Placental pericyte (primary cell): ENCODE data around the gene LPCAT1. TPM values are rescaled to one million over a fixed set of nuclear protein-coding genes. Genes with fewer than 3 reads are reported as not detected.

ENCODE experiments used
- small RNA-seq: library from RNA; depleted of rRNA; stranded (forward); fragments of <200 nt; gene quantifications from one replicate; pipeline ENCODE3, GENCODE V24; 2012; ENCODE audit warnings: low replicate concordance
- total RNA-seq: library from RNA; depleted of rRNA; stranded (reverse); fragments of >200 nt; gene quantifications from 2 replicates; pipeline ENCODE4 v1.2.3, GENCODE V29; 2012

LPCAT1 gene
- 20.8 and 49.1 TPM in 2 replicates for total RNA-seq

GRCh38 chr5:1523793-1524480 lies at the start of gene LPCAT1:
Gene LPCAT1 (minus strand): TSS chr5:1523960. CDS start chr5:1523844, 116 bp downstream.

GRCh38 chr5:1445313-1445688 lies 78.5 kb downstream of the LPCAT1 start, which contains the start of gene SLC6A3:
Gene SLC6A3 (minus strand): TSS chr5:1445440. CDS start chr5:1443197, 2,243 bp downstream.

Small RNAs within 50 kb of the gene (small RNA-seq; reads per million reads assigned to genes)
- gene MIR6075 = not detected

Other genes with a start within 250 kb of the LPCAT1 start
- not detected in 2 replicates for gene TERT, start 228.9 kb downstream of the LPCAT1 start, total RNA-seq
- gene CLPTM1L, start 178.9 kb downstream of the LPCAT1 start, total RNA-seq = 193 and 301 TPM in 2 replicates
- gene SLC6A3, start 78.5 kb downstream of the LPCAT1 start, total RNA-seq = not detected in 2 replicates